DND-41 (cell line): ENCODE results near the gene MBD3.

Experiments used
- ATAC-seq: fragments of 200-7000 bp; cut with Tn5 transposase; 3 replicates; pipeline ENCODE4 v1.9.1; 2021; ENCODE audit warnings: low read depth; ENCODE audit not compliant: insufficient read depth
- DNase-seq: peaks from one replicate; pipeline ENCODE4 v3.0.0-alpha.2; 2020
- H2AFZ ChIP-seq: 2 replicates; pipeline ENCODE4 v1.6.0; 2012; ENCODE audit warnings: low read depth, low read length
- H3K27ac ChIP-seq: 2 replicates; pipeline ENCODE4 v1.5.1; 2012; ENCODE audit warnings: low read length, inconsistent platforms
- H3K27me3 ChIP-seq: fragments of 200-600 bp; sonication (generic); 2 replicates; pipeline ENCODE4 v1.6.0; 2012; ENCODE audit warnings: low read length, mild to moderate bottlenecking, inconsistent platforms; ENCODE audit not compliant: insufficient read depth, poor library complexity
- H3K36me3 ChIP-seq: 2 replicates; pipeline ENCODE4 v1.5.1; 2012; ENCODE audit warnings: low read length, inconsistent platforms; ENCODE audit not compliant: insufficient read depth
- H3K4me1 ChIP-seq: 2 replicates; pipeline ENCODE4 v1.5.1; 2012; ENCODE audit warnings: mild to moderate bottlenecking, low read length; ENCODE audit not compliant: insufficient read depth
- H3K4me2 ChIP-seq: 2 replicates; pipeline ENCODE4 v1.6.0; 2012; ENCODE audit warnings: mild to moderate bottlenecking, moderate library complexity, low read length, inconsistent platforms; ENCODE audit not compliant: insufficient read depth
- H3K4me3 ChIP-seq, 2 experiments: fragments of 200-600 bp in 1 of 2; shearing (Covaris generic) in 1 of 2; 2 replicates each; pipeline ENCODE4 v1.5.1; 2012 to 2016; ENCODE audit warnings: inconsistent platforms in 2 of 2, low read length in 2 of 2, mild to moderate bottlenecking in 2 of 2, low read depth in 1 of 2, moderate library complexity in 1 of 2
- H3K79me2 ChIP-seq: 2 replicates; pipeline ENCODE4 v1.6.0; 2012; ENCODE audit warnings: low read length, inconsistent platforms; ENCODE audit not compliant: insufficient read depth
- H3K9ac ChIP-seq: 2 replicates; pipeline ENCODE4 v1.6.0; 2012; ENCODE audit warnings: low read depth, mild to moderate bottlenecking, inconsistent platforms, low read length, moderate library complexity
- H3K9me3 ChIP-seq: 2 replicates; pipeline ENCODE4 v1.5.1; 2012; ENCODE audit warnings: low read length, moderate library complexity, mild to moderate bottlenecking, inconsistent platforms; ENCODE audit not compliant: insufficient read depth, severe bottlenecking
- H4K20me1 ChIP-seq: 2 replicates; pipeline ENCODE4 v1.6.0; 2012; ENCODE audit warnings: low read length; ENCODE audit not compliant: insufficient read depth
- CTCF ChIP-seq: IDR thresholded peaks from 2 replicates; pipeline ENCODE4 v1.5.1; 2012; ENCODE audit warnings: borderline replicate concordance, low read length, moderate library complexity, mild to moderate bottlenecking; ENCODE audit not compliant: poor library complexity, severe bottlenecking; ENCODE audit errors: extremely low read depth
- EZH2 ChIP-seq: IDR thresholded peaks from 3 replicates; pipeline ENCODE4 v1.6.1; 2012; ENCODE audit warnings: borderline replicate concordance, low read depth, mild to moderate bottlenecking, moderate library complexity, low read length, inconsistent platforms; ENCODE audit not compliant: severe bottlenecking

Gene MBD3

GRCh38 chr19:1634938-1635243 lies 42.2 kb upstream of the MBD3 start:
- Histone ChIP-seq H3K27me3 (no peaks in the 10 kb centered on the region), H3K79me2 (peaks cover 92% of the 10 kb centered on the region), H3K4me2 (no peak overlapping the region), H3K36me3 (peaks cover 94% of the 10 kb centered on the region), H4K20me1 (peaks cover 86% of the 10 kb centered on the region), H3K4me3 (no peak overlapping the region), H3K4me1 (no peaks in the 10 kb centered on the region), H3K27ac (no peak overlapping the region), H2AFZ (no peak overlapping the region), H3K9me3 (no peaks in the 10 kb centered on the region), H3K9ac (no peak overlapping the region)
- ATAC-seq (no peak), DNase-seq (no peak)
- no peak for TF ChIP-seq CTCF
- TF ChIP-seq EZH2, result no peak

GRCh38 chr19:1634242-1634937 lies 41.7 kb upstream of the MBD3 start:
- Histone ChIP-seq H3K27me3 (no peaks in the 10 kb centered on the region), H4K20me1 (peaks cover 87% of the 10 kb centered on the region), H3K4me1 (no peaks in the 10 kb centered on the region), H3K36me3 (peaks cover 93% of the 10 kb centered on the region), H3K9me3 (no peaks in the 10 kb centered on the region), H3K4me3 (no peak overlapping the region), H3K79me2 (peaks cover 91% of the 10 kb centered on the region), H3K4me2 (no peak overlapping the region), H3K27ac (no peak overlapping the region), H2AFZ (no peak overlapping the region), H3K9ac (no peak overlapping the region)
- ATAC-seq (no peak), DNase-seq (no peak)
- TF ChIP-seq EZH2 (no peak), CTCF (no peak)

- H3K9ac ChIP-seq, result no peak overlapping the region
- H2AFZ ChIP-seq, result no peak overlapping the region
- H3K4me1 ChIP-seq, result no peaks in the 10 kb centered on the region
- H3K4me3 ChIP-seq, result no peak overlapping the region
- H3K4me2 ChIP-seq, result no peak overlapping the region
- no peaks in the 10 kb centered on the region for H3K9me3 ChIP-seq
- ATAC-seq, result no peak
- DNase-seq, result no peak
- TF ChIP-seq CTCF, result no peak
- no peak for TF ChIP-seq EZH2
- no peaks in the 10 kb centered on the region for H3K27me3 ChIP-seq
- peaks cover 86% of the 10 kb centered on the region for H3K36me3 ChIP-seq
- H3K27ac ChIP-seq, result no peak overlapping the region
- peaks cover 84% of the 10 kb centered on the region for H4K20me1 ChIP-seq
- peaks cover 86% of the 10 kb centered on the region for H3K79me2 ChIP-seq
These were observed 40.7 kb upstream of the MBD3 start for GRCh38 chr19:1633269-1633826.
